Urothelium cell line (cell line): ENCODE data around the gene OPRM1.
"Not testable (repeated sequence)": the region's sequence is repeated elsewhere in the genome, so short reads cannot be mapped to it uniquely, and the experiment has no call there.

ENCODE experiments used
- DNase-seq: peaks from one replicate; pipeline ENCODE4 v3.0.0; 2011; ENCODE audit warnings: low spot score, mixed read lengths
- FAIRE-seq: peaks from 2 replicates; lab custom pipeline; 2011; peaks lifted over from hg19 to GRCh38; lab: Jason Lieb, UNC

The OPRM1 gene

GRCh38 chr6:154234019-154234772, 195.2 kb downstream of the OPRM1 start:
- FAIRE-seq (no peak), DNase-seq (no peak)

GRCh38 chr6:154236646-154237301, 197.7 kb downstream of the OPRM1 start:
- DNase-seq (no peak), FAIRE-seq (no peak)

- DNase-seq (no peak), FAIRE-seq (no peak)
Observed at GRCh38 chr6:154238831-154239230, 199.8 kb downstream of the OPRM1 start.

- DNase-seq, result peak; percentile 37
- no peak for FAIRE-seq
Observed at GRCh38 chr6:154239392-154239791, 200.4 kb downstream of the OPRM1 start.

GRCh38 chr6:154241061-154241460, 202.0 kb downstream of the OPRM1 start:
- not testable (repeated sequence) for DNase-seq, FAIRE-seq

GRCh38 chr6:154241581-154241980, 202.5 kb downstream of the OPRM1 start:
- no peak for DNase-seq
- FAIRE-seq, result no peak

DNA sequence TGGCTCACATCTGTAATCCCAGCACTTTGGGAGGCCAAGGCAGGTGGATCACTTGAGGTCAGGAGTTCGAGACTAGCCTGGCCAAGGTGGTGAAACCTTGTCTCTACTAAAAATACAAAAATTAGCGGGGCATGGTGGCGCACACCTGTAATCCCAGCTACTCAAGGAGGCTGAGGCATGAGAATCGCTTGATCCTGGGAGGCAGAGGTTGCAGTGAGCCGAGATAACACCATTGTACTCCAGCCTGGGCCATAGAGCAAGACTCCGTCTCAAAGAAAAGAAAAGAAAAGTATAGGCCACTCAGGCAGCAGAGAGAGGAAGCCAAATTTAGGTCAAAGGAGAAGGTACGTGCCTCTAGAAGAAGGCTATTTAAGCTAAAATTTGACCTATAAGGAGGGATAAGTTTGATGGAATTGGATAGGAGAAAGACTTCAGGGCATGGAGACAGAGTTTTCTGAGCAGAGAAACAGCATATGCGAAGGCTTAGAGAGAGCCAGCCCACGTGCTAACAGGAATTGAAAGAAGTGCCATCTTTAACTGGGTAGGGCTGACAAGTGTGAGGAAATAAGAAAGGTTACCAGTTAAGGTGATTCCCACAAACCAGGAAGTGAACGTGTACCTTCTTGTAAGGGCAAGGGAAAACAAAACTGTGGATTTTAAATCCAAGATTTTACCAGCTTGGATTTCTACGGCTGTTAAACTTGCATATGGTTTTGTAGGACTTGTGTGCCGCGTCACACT, 203.7 kb downstream of the OPRM1 start:
- no peak for DNase-seq
- FAIRE-seq, result no peak

- FAIRE-seq, result no peak
Observed at GRCh38 chr6:154243793-154244750, 205.0 kb downstream of the OPRM1 start.

DNA sequence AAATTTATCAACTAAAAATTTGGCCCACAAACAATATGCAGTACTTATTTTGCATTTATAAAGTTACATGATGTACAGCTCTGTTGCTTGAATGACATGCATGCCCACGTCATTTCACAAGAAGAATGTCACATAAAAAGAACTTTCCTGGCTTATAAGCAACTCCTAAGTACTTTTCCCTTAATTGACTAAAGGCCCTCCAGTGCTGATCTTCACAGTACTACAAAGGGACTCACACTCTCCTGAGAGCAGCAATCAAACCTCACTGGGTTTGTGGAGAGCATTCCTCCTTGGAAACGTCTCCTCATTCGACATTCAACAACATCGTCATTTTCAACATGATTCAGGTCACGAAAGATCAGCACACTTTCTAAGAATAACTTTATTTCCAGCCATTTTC, 206.5 kb downstream of the OPRM1 start:
- no peak for FAIRE-seq
- no peak for DNase-seq

More at GRCh38 chr6:154243793-154244750, 205.0 kb downstream of the OPRM1 start:
- DNase-seq, result no peak

GRCh38 chr6:154246723-154247118, 207.7 kb downstream of the OPRM1 start:
- FAIRE-seq, result no peak

GRCh38 chr6:154247119-154247861, 208.2 kb downstream of the OPRM1 start:
- FAIRE-seq (no peak), DNase-seq (no peak)

More at GRCh38 chr6:154246723-154247118, 207.7 kb downstream of the OPRM1 start:
- DNase-seq, result no peak

- DNase-seq (no peak), FAIRE-seq (no peak)
Observed at GRCh38 chr6:154249499-154250298, 210.7 kb downstream of the OPRM1 start.

GRCh38 chr6:154251116-154251515, 212.1 kb downstream of the OPRM1 start:
- no peak for FAIRE-seq
- DNase-seq, result peak; percentile 10

- no peak for FAIRE-seq
- no peak for DNase-seq
Observed at GRCh38 chr6:154252678-154253077, 213.6 kb downstream of the OPRM1 start.

DNA sequence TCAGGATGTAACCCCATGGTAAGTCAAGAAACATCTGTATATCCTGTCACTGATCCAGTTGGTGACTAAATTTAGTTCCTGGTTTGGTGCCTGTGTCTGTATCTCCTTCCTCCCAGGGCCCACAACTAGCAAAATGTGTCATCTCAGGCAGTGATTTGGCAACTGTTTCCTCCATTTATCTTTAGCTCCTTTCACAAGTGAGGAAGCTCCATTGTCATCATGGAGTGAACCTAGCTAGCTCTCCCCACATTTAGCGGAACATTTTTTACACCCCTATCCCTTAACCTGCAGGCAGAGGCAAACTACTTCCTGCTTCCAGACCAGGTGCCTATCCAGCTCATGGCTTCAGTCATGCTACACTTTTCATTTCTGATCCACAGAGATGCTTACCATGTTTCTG, 218.0 kb downstream of the OPRM1 start:
- DNase-seq, result no peak
- no peak for FAIRE-seq

- FAIRE-seq, result no peak
- DNase-seq, result no peak
Observed at GRCh38 chr6:154258064-154258757, 219.2 kb downstream of the OPRM1 start.

DNA sequence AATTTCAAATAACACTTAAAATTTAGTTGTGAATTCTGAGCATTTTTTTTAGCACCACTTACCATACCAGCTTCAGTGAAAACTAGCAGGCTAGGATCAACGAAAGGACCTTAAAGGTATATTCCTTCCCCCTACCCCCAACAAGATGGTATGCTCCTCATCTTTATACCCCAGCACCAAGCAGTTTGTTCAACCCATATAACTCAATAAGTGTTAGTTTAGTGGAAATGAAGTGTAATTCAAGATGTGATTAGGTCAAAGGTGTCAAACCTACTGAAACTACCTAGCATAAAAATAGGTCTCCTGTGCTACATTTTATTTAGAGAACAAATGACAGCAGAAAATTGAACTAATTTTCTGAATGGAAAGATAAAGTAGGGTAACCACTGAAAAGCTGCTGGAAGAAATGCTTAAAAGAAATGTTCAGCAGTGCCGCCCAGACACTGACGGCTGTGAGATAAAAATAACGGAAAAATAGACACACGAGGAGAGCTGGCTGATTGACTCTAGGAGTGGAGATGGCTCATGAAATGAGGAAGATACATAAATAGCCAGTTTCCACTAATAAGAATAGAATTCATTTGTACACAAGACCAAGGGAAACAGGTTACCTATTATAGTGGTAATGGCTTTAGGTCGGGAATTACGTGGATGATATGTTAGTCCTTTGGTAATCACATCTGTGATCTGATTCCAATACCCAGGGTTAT, 222.8 kb downstream of the OPRM1 start:
- DNase-seq, result no peak
- FAIRE-seq, result no peak
